Mononuclear cell (primary cell): ENCODE results near the gene SUGCT. TPM values are rescaled to one million over a fixed set of nuclear protein-coding genes. Genes with fewer than 3 reads are reported as not detected.

Source experiments
- H3K27me3 ChIP-seq: 2 replicates; pipeline ENCODE4 v1.6.0; 2011; ENCODE audit warnings: low read length, control low read depth; ENCODE audit not compliant: insufficient read depth
- H3K4me1 ChIP-seq: 2 replicates; pipeline ENCODE4 v1.5.1; 2011; ENCODE audit warnings: mild to moderate bottlenecking, low read length, control low read depth; ENCODE audit not compliant: insufficient read depth
- H3K4me3 ChIP-seq: 2 replicates; pipeline ENCODE4 v1.5.1; 2011; ENCODE audit warnings: mild to moderate bottlenecking, low read length, moderate library complexity
- H3K9me3 ChIP-seq: 2 replicates; pipeline ENCODE4 v1.5.1; 2011; ENCODE audit warnings: low read depth, mild to moderate bottlenecking, control low read depth, low read length
- total RNA-seq: library from RNA; depleted of rRNA; stranded (reverse); fragments of >200 nt; gene quantifications from one replicate; pipeline ENCODE4 v1.2.3, GENCODE V29; 2012

SUGCT gene
- total RNA-seq, 1 donor = 1.9 TPM

GRCh38 chr7:40437498-40437897 lies 302.7 kb downstream of the SUGCT start:
- Histone ChIP-seq H3K27me3 (no peaks in the 10 kb centered on the region), H3K4me3 (no peak overlapping the region), H3K9me3 (peaks cover 7% of the 10 kb centered on the region), H3K4me1 (no peaks in the 10 kb centered on the region)

DNA sequence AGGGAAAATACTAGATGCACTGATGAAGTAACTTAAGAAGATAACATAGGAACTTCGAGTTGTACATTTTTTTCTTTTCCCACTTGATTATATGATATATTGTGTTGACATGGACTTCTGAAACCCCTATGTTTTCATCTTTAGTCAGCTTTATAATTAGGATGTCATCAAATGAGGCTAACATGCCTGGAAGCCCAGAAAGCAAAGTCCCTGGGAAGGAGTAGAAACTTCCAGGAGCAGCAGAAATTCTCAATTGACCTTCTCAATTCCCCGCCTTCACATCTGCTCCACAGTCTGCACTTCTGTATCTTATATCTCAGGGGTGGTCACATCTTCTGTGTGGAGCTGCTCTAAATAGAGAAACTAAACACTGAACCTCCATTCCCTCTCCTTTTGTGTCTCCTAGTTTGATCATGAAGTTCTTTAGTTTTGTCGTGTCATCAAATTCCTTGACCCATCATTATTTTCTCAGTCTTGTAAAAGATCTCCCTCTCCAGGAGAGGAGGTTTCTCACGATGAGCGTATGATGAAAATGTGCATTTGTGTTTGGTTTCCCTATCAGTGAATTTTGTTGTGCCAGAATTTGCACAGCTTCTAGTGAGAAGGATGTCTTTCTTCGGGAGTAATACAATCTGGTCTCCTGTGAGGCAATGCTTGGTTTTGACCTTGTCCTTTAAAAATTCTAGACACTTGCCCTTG lies 303.3 kb downstream of the SUGCT start:
- H3K4me1 ChIP-seq = no peaks in the 10 kb centered on the region
- peaks cover 7% of the 10 kb centered on the region for H3K9me3 ChIP-seq
- no peak overlapping the region for H3K4me3 ChIP-seq
- H3K27me3 ChIP-seq = no peaks in the 10 kb centered on the region

DNA sequence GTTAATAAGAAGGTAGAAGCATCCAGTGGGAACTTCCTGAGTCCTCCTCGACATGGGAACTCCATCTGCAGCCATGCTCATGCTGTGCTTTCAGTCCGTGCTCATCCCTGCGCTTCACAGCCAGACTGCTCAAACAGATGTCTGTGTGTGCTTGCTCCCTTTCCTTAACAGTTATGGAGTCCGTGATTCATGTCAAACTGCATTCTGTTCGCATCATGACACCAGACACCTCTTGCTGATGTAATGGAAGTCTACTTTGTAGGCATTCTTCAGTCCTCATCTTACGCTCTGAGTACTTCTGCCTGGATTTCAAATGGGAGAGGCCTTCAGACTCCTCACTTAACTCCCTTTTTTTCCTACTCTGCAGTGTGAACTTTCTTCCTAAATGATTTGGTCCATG lies 304.9 kb downstream of the SUGCT start:
- Histone ChIP-seq H3K9me3 (peaks cover 7% of the 10 kb centered on the region), H3K4me1 (no peaks in the 10 kb centered on the region), H3K27me3 (no peaks in the 10 kb centered on the region), H3K4me3 (no peak overlapping the region)

- Histone ChIP-seq H3K4me1 (no peaks in the 10 kb centered on the region), H3K27me3 (no peaks in the 10 kb centered on the region), H3K9me3 (peaks cover under 1% of the 10 kb centered on the region), H3K4me3 (no peak overlapping the region)
These were observed 312.5 kb downstream of the SUGCT start for GRCh38 chr7:40447345-40447744.

DNA sequence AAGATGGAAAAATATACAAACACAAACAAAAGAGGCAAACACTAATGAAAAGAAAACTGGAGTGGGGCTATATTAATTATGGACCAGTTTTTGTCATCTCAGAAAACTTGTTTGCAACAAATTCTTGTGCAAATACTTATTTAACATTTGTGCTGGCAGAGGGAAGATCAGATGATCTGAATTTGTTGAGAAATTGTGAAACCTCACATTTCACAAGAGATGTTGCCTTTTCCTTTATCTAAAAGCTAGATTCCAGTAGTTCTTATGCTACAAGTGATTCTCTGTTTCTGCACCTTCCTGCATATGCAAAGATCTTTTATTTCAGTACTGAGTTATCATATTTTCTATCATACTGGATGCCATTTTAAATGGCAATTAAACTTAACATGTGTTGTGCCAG lies 320.7 kb downstream of the SUGCT start:
- no peaks in the 10 kb centered on the region for H3K27me3 ChIP-seq
- no peaks in the 10 kb centered on the region for H3K9me3 ChIP-seq
- no peak overlapping the region for H3K4me3 ChIP-seq
- H3K4me1 ChIP-seq = no peaks in the 10 kb centered on the region

- Histone ChIP-seq H3K4me3 (no peak overlapping the region), H3K27me3 (no peaks in the 10 kb centered on the region), H3K9me3 (no peaks in the 10 kb centered on the region), H3K4me1 (no peaks in the 10 kb centered on the region)
These were observed 323.1 kb downstream of the SUGCT start for GRCh38 chr7:40457776-40458480.

GRCh38 chr7:40463446-40463845 lies 328.6 kb downstream of the SUGCT start:
- H3K4me3 ChIP-seq = no peak overlapping the region
- no peaks in the 10 kb centered on the region for H3K9me3 ChIP-seq
- no peaks in the 10 kb centered on the region for H3K27me3 ChIP-seq
- no peaks in the 10 kb centered on the region for H3K4me1 ChIP-seq

- no peak overlapping the region for H3K4me3 ChIP-seq
- no peaks in the 10 kb centered on the region for H3K27me3 ChIP-seq
- H3K4me1 ChIP-seq = no peaks in the 10 kb centered on the region
- H3K9me3 ChIP-seq = no peaks in the 10 kb centered on the region
These were observed 334.4 kb downstream of the SUGCT start for GRCh38 chr7:40468891-40469864.

DNA sequence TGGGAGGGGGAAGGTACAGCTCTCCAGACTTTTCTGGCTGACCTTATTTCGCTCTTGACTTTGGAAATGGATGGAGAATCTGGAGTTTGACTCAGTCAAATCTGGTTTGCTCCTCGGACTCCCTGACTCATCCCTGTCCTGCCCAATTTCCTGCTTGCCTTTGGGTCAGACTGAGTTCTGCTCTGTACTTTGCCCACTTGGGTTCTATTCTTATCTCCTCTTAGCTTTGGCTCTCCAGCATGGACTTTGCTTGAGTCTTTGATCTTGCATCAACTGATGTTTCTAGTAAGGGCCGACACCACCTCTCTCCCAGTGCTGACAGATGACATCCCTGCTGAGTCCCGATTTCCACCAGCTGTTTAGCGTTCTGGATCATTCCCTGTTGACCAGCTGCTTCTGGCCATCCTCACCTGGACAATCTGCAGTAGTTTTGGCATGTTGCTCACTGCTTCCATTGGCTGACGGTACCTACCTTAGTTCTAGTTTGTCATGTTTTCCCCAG lies 335.3 kb downstream of the SUGCT start:
- H3K4me3 ChIP-seq = no peak overlapping the region
- H3K4me1 ChIP-seq = no peaks in the 10 kb centered on the region
- no peaks in the 10 kb centered on the region for H3K9me3 ChIP-seq
- H3K27me3 ChIP-seq = no peaks in the 10 kb centered on the region

- Histone ChIP-seq H3K4me1 (no peaks in the 10 kb centered on the region), H3K4me3 (no peak overlapping the region), H3K27me3 (no peaks in the 10 kb centered on the region), H3K9me3 (no peaks in the 10 kb centered on the region)
These were observed 336.0 kb downstream of the SUGCT start for GRCh38 chr7:40470817-40471216.

DNA sequence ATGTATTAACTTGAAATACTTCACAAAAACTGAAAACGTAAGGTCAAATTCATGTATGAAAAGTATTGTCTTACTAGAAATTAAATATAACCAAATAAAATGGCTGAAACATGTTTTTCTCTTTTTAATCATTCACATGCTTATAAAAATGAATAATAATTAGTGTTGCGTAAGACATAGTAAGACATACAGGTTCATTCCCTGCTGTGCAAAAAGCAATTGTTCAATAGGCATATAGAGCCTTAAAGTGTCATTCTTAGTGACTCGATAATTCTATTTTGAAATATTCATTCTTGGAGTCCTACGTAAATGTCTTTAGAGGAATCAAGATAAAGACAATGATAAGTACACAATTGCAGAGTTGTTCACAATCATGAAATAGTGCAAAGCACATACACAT lies 337.1 kb downstream of the SUGCT start:
- no peaks in the 10 kb centered on the region for H3K4me1 ChIP-seq
- no peak overlapping the region for H3K4me3 ChIP-seq
- no peaks in the 10 kb centered on the region for H3K27me3 ChIP-seq
- H3K9me3 ChIP-seq = no peaks in the 10 kb centered on the region

DNA sequence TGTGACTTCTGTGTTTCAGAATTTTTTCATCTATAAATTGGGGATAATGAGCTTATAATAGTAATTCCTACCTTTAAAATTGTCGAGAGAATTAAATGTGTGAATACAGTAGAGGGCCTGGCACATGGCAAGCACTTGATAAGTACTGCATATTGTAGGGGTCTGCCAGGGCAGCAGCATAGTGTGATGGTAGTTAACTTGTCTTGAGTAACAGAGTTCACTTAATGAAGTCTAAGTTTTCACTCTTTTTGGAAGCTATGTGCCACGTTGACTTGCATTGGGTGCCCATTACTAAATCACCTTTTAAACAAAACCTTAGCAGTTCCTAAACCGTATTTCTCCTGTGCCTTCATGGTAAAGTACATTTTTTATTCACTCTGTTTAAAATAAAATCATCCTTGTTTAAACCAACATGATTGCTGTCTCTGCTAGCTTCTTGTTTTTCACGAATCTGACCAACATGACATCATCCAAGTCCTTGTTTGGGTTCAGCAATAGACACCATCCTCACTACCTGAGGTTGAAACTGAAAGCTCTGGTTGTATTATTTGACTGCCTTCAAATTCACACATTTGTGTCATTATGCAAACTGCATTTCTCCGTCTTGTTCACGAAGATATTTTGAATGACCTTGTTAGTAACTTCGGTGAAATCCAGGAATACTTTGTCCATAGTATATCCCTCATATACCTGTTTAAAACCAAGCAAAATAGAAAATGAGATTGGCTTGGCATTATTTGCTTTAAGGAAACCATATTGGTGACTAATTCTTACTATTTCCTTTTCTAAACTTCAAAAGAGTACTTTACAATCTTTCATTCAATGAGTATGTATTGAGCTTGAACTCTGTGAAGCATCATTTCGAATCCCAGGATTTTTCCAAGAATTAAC lies 340.2 kb downstream of the SUGCT start:
- Histone ChIP-seq H3K4me3 (no peak overlapping the region), H3K9me3 (no peaks in the 10 kb centered on the region), H3K4me1 (no peaks in the 10 kb centered on the region), H3K27me3 (no peaks in the 10 kb centered on the region)

DNA sequence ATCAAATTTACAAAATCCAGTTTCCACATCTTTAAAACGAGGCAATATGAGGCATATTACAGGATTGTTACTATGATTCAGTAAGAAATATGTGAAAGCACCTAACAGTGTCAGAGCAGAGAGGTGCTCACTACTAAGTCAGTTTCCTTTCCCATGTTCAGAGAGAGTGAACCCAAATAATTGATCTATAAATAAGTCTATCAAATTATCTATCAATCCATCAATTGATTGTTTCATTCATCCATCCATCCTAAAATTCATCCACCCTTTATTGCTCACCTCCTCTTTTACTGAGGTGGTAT lies 340.8 kb downstream of the SUGCT start:
- H3K9me3 ChIP-seq = no peaks in the 10 kb centered on the region
- H3K4me3 ChIP-seq = no peak overlapping the region
- no peaks in the 10 kb centered on the region for H3K27me3 ChIP-seq
- no peaks in the 10 kb centered on the region for H3K4me1 ChIP-seq

GRCh38 chr7:40477094-40477493 lies 342.3 kb downstream of the SUGCT start:
- H3K27me3 ChIP-seq = no peaks in the 10 kb centered on the region

More at GRCh38 chr7:40477094-40477493, 342.3 kb downstream of the SUGCT start:
- H3K4me3 ChIP-seq = no peak overlapping the region
- H3K9me3 ChIP-seq = no peaks in the 10 kb centered on the region
- H3K4me1 ChIP-seq = no peaks in the 10 kb centered on the region
